GM19455 (cell line): ENCODE measurements around the gene UPK3A.
"Not testable (repeated sequence)": the region's sequence is repeated elsewhere in the genome, so short reads cannot be mapped to it uniquely, and the experiment has no call there.

Source experiments
- ATAC-seq: cut with Tn5 transposase; IDR thresholded peaks from one replicate; pipeline ENCODE4 v1.9.1; 2021; ENCODE audit not compliant: unreplicated experiment

The UPK3A gene

GRCh38 chr22:45328261-45328660 is 43.5 kb downstream of the UPK3A start:
- not testable (repeated sequence) for ATAC-seq

GRCh38 chr22:45328822-45329529 is 44.2 kb downstream of the UPK3A start:
- ATAC-seq = no peak

- ATAC-seq = no peak
Observed at GRCh38 chr22:45329530-45329936, 44.8 kb downstream of the UPK3A start.

- no peak for ATAC-seq
Observed at GRCh38 chr22:45330548-45330947, 45.8 kb downstream of the UPK3A start.

GRCh38 chr22:45331486-45331885 is 46.7 kb downstream of the UPK3A start:
- ATAC-seq = no peak

GRCh38 chr22:45332001-45332400 is 47.3 kb downstream of the UPK3A start:
- no peak for ATAC-seq

GRCh38 chr22:45334068-45334467 is 49.3 kb downstream of the UPK3A start:
- ATAC-seq = no peak

- ATAC-seq = no peak
Observed at GRCh38 chr22:45334528-45334927, 49.8 kb downstream of the UPK3A start.

GRCh38 chr22:45335021-45335818 is 50.5 kb downstream of the UPK3A start:
- ATAC-seq = no peak

GRCh38 chr22:45335854-45336522 is 51.2 kb downstream of the UPK3A start:
- no peak for ATAC-seq

- no peak for ATAC-seq
Observed at GRCh38 chr22:45336971-45337431, 52.3 kb downstream of the UPK3A start.

- no peak for ATAC-seq
Observed at GRCh38 chr22:45337536-45337935, 52.8 kb downstream of the UPK3A start.

GRCh38 chr22:45338795-45339194 is 54.0 kb downstream of the UPK3A start:
- ATAC-seq = no peak

GRCh38 chr22:45340323-45340722 is 55.6 kb downstream of the UPK3A start:
- ATAC-seq = no peak

- ATAC-seq = no peak
Observed at GRCh38 chr22:45341498-45341897, 56.7 kb downstream of the UPK3A start.

GRCh38 chr22:45343143-45343542 is 58.4 kb downstream of the UPK3A start:
- ATAC-seq = no peak

- no peak for ATAC-seq
Observed at GRCh38 chr22:45344334-45344733, 59.6 kb downstream of the UPK3A start.
